Measurements from ENCODE around the gene ALDH1L2. TPM values are rescaled to one million over a fixed set of nuclear protein-coding genes. Genes with fewer than 3 reads are reported as not detected.
A peak's percentile ranks its signal among the peaks of the same experiment; 100 is the strongest.

ALDH1L2 gene
- total RNA-seq, 1 donor from 2014 or later = 1.4 TPM

- Mint-ChIP-seq H3K36me3 (ENCODE audit: low read depth, unreplicated experiment) (peaks cover 7% of the 10 kb centered on the region), H3K4me1 (ENCODE audit: unreplicated experiment) (peaks cover 4% of the 10 kb centered on the region), H3K4me3 (ENCODE audit: unreplicated experiment) (peak overlapping the region; percentile 49), H3K27me3 (ENCODE audit: unreplicated experiment) (peaks cover 2% of the 10 kb centered on the region), H3K9me3 (ENCODE audit: unreplicated experiment) (peaks cover 6% of the 10 kb centered on the region), H3K27ac (ENCODE audit: unreplicated experiment) (no peak overlapping the region)
- no peak for DNase-seq (ENCODE audit: low spot score)
- TF ChIP-seq CTCF (IDR thresholded peaks at IDR 0.05; ENCODE audit: unreplicated experiment) = no peak
Measured at GRCh38 chr12:105092336-105092735, 8.1 kb upstream of the ALDH1L2 start.

- H3K27ac Mint-ChIP-seq (ENCODE audit: unreplicated experiment) = no peak overlapping the region
- peaks cover 4% of the 10 kb centered on the region for H3K4me1 Mint-ChIP-seq (ENCODE audit: unreplicated experiment)
- H3K36me3 Mint-ChIP-seq (ENCODE audit: low read depth, unreplicated experiment) = peaks cover 7% of the 10 kb centered on the region
- DNase-seq (ENCODE audit: low spot score) = no peak
- H3K4me3 Mint-ChIP-seq (ENCODE audit: unreplicated experiment) = peak overlapping the region; percentile 5
- TF ChIP-seq CTCF (IDR thresholded peaks at IDR 0.05; ENCODE audit: unreplicated experiment) = no peak
- H3K9me3 Mint-ChIP-seq (ENCODE audit: unreplicated experiment) = peaks cover 6% of the 10 kb centered on the region
- H3K27me3 Mint-ChIP-seq (ENCODE audit: unreplicated experiment) = peaks cover 2% of the 10 kb centered on the region
Measured at GRCh38 chr12:105091476-105092206, 7.4 kb upstream of the ALDH1L2 start.

GRCh38 chr12:105090361-105090760 lies 6.1 kb upstream of the ALDH1L2 start:
- DNase-seq (ENCODE audit: low spot score) = no peak
- H3K4me3 Mint-ChIP-seq (ENCODE audit: unreplicated experiment) = no peak overlapping the region
- H3K27me3 Mint-ChIP-seq (ENCODE audit: unreplicated experiment) = peaks cover 3% of the 10 kb centered on the region
- H3K27ac Mint-ChIP-seq (ENCODE audit: unreplicated experiment) = no peak overlapping the region
- TF ChIP-seq CTCF (IDR thresholded peaks at IDR 0.05; ENCODE audit: unreplicated experiment) = no peak
- H3K4me1 Mint-ChIP-seq (ENCODE audit: unreplicated experiment) = peaks cover 4% of the 10 kb centered on the region
- peaks cover 4% of the 10 kb centered on the region for H3K9me3 Mint-ChIP-seq (ENCODE audit: unreplicated experiment)
- no peaks in the 10 kb centered on the region for H3K36me3 Mint-ChIP-seq (ENCODE audit: low read depth, unreplicated experiment)

GRCh38 chr12:105089817-105090216 lies 5.6 kb upstream of the ALDH1L2 start:
- no peak overlapping the region for H3K4me3 Mint-ChIP-seq (ENCODE audit: unreplicated experiment)
- H3K27me3 Mint-ChIP-seq (ENCODE audit: unreplicated experiment) = peaks cover 3% of the 10 kb centered on the region
- TF ChIP-seq CTCF (IDR thresholded peaks at IDR 0.05; ENCODE audit: unreplicated experiment) = no peak
- no peaks in the 10 kb centered on the region for H3K9me3 Mint-ChIP-seq (ENCODE audit: unreplicated experiment)
- H3K4me1 Mint-ChIP-seq (ENCODE audit: unreplicated experiment) = peaks cover 4% of the 10 kb centered on the region
- H3K27ac Mint-ChIP-seq (ENCODE audit: unreplicated experiment) = no peak overlapping the region
- no peaks in the 10 kb centered on the region for H3K36me3 Mint-ChIP-seq (ENCODE audit: low read depth, unreplicated experiment)
- DNase-seq (ENCODE audit: low spot score) = no peak

- DNase-seq (ENCODE audit: low spot score) = no peak
- Mint-ChIP-seq H3K4me3 (ENCODE audit: unreplicated experiment) (peak overlapping the region; percentile 58), H3K4me1 (ENCODE audit: unreplicated experiment) (peaks cover 6% of the 10 kb centered on the region), H3K36me3 (ENCODE audit: low read depth, unreplicated experiment) (no peaks in the 10 kb centered on the region), H3K27me3 (ENCODE audit: unreplicated experiment) (peaks cover 5% of the 10 kb centered on the region), H3K9me3 (ENCODE audit: unreplicated experiment) (no peaks in the 10 kb centered on the region), H3K27ac (ENCODE audit: unreplicated experiment) (no peak overlapping the region)
- no peak for TF ChIP-seq CTCF (IDR thresholded peaks at IDR 0.05; ENCODE audit: unreplicated experiment)
Measured at GRCh38 chr12:105085501-105085900, 1.2 kb upstream of the ALDH1L2 start.
